Measurements from ENCODE around the gene SMC5.

GRCh38 chr9:70390933-70391341 is 132.2 kb downstream of the SMC5 start:
- no peak for TF ChIP-seq BACH2 (CRISPR knock-in tag; IDR thresholded peaks at IDR 0.05; ENCODE audit: borderline replicate concordance)
- no peak for TF ChIP-seq TOX (CRISPR knock-in tag; IDR thresholded peaks at IDR 0.05; ENCODE audit: borderline replicate concordance)
- TF ChIP-seq PATZ1 (CRISPR knock-in tag; IDR thresholded peaks at IDR 0.05; ENCODE audit: borderline replicate concordance) = no peak
- TF ChIP-seq ISL1 (CRISPR knock-in tag; IDR thresholded peaks at IDR 0.05) = no peak
- no peak for TF ChIP-seq SNAI2 (CRISPR knock-in tag; IDR thresholded peaks at IDR 0.05)
- TF ChIP-seq CSRNP3 (CRISPR knock-in tag; IDR thresholded peaks at IDR 0.05) = no peak
- TF ChIP-seq ZC3H10 (CRISPR knock-in tag; IDR thresholded peaks at IDR 0.05) = no peak

Measured in SK-N-SH treated with all-trans-retinoic acid at 6 μM for 48 hours (cell line).